Activated CD8-positive, alpha-beta T cell treated with anti-CD3 and anti-CD28 coated beads for 36 hours (primary cell): ENCODE measurements around the gene OR2K2. TPM values are rescaled to one million over a fixed set of nuclear protein-coding genes. Genes with fewer than 3 reads are reported as not detected.
A peak's percentile ranks its signal among the peaks of the same experiment; 100 is the strongest.
"Not testable (repeated sequence)": the region's sequence is repeated elsewhere in the genome, so short reads cannot be mapped to it uniquely, and the experiment has no call there.

Experiments
- ATAC-seq: fragments of 200-7000 bp; cut with Tn5 transposase; one replicate; pipeline ENCODE4 v1.10.0; 2021; ENCODE audit warnings: mild to moderate bottlenecking, moderate library complexity
- CTCF ChIA-PET: fragments of 350-600 bp; sonication (Branson Sonifier 250); formaldehyde crosslinking; loops from one replicate; lab custom pipeline; 2021; ENCODE audit warnings: antibody characterized with exemption; lab: Charles Lee
- POLR2A ChIA-PET: fragments of 350-600 bp; sonication (Branson Sonifier 250); formaldehyde crosslinking; loops from one replicate; lab custom pipeline; 2021; ENCODE audit warnings: antibody characterized with exemption; lab: Charles Lee
- DNase-seq: peaks from one replicate; pipeline ENCODE4 v3.0.0-alpha.2; 2020
- H3K27ac Mint-ChIP-seq: one replicate; pipeline ENCODE4 v1.8.0; 2021; ENCODE audit warnings: mild to moderate bottlenecking, mixed read lengths
- H3K27me3 Mint-ChIP-seq: one replicate; pipeline ENCODE4 v1.8.0; 2021; ENCODE audit warnings: mixed read lengths
- H3K36me3 Mint-ChIP-seq: one replicate; pipeline ENCODE4 v1.8.0; 2021; ENCODE audit warnings: low read depth, mixed read lengths
- H3K4me1 Mint-ChIP-seq: one replicate; pipeline ENCODE4 v1.8.0; 2021; ENCODE audit warnings: low read depth, mixed read lengths
- H3K4me3 Mint-ChIP-seq: one replicate; pipeline ENCODE4 v1.8.0; 2021; ENCODE audit warnings: mild to moderate bottlenecking, moderate library complexity, mixed read lengths
- H3K9me3 Mint-ChIP-seq: one replicate; pipeline ENCODE4 v1.8.0; 2021; ENCODE audit warnings: mixed read lengths
- CTCF ChIP-seq: fragments of 200-600 bp; IDR thresholded peaks from one replicate; pipeline ENCODE4 v1.8.0; 2022; ENCODE audit warnings: antibody characterized with exemption, mild to moderate bottlenecking
- intact Hi-C: fragments of 100-400 bp; cut with micrococcal nuclease; formaldehyde crosslinking; loops from one replicate; pipeline ENCODE4 v1.10.0; 2022
- total RNA-seq, 2 experiments: library from RNA; stranded (reverse); gene quantifications; one replicate each; pipeline ENCODE4 v1.2.3, GENCODE V29; 2021

The OR2K2 gene
- total RNA-seq, 2 experiments from 2014 or later, result not detected

- no peaks in the 10 kb centered on the region for H3K27me3 Mint-ChIP-seq
- ChIA-PET CTCF (no interaction called here), POLR2A (no interaction called here)
- H3K36me3 Mint-ChIP-seq, result no peaks in the 10 kb centered on the region
- ATAC-seq (no peak), DNase-seq (no peak)
- no peak overlapping the region for H3K4me3 Mint-ChIP-seq
- H3K4me1 Mint-ChIP-seq, result no peaks in the 10 kb centered on the region
- no peak overlapping the region for H3K27ac Mint-ChIP-seq
- no peak for TF ChIP-seq CTCF
- H3K9me3 Mint-ChIP-seq, result no peaks in the 10 kb centered on the region
- intact Hi-C loops, result no loop called here
Measured at GRCh38 chr9:111305914-111306313, 24.1 kb downstream of the OR2K2 start.

DNA sequence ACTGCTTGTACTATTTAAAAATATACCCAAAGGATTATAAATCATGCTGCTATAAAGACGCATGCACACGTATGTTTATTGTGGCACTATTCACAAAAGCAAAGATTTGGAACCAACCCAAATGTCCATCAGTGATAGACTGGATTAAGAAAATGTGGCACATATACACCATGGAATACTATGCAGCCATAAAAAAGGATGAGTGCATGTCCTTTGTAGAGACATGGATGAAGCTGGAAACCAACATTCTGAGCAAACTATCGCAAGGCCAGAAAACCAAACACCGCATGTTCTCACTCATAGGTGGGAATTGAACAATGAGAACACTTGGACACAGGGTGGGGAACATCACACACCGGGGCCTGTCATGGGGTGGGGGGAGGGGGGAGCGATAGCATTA is 26.0 kb downstream of the OR2K2 start:
- CTCF ChIA-PET, intact Hi-C loops, H3K9me3 Mint-ChIP-seq, H3K27me3 Mint-ChIP-seq, H3K4me1 Mint-ChIP-seq, ATAC-seq, DNase-seq, H3K36me3 Mint-ChIP-seq, POLR2A ChIA-PET, H3K27ac Mint-ChIP-seq, H3K4me3 Mint-ChIP-seq: not testable (repeated sequence)

DNA sequence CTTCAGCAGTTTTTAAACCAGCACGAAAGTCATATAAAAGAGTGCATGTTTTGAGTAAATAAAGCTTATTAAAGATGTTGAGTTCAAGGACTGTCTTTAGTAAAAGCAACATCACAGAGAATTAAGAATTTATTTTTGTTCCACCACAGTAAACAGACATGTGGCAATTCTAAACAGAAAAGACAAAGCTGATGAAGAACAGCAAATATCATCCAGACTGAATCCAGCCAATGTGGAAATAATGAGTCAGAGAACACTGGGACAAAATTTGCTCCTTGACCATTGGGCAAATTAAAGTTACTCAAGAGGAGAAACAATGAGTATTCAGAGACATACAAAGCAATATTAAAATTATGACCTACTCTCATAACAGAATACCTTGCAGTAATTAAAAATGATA is 28.8 kb downstream of the OR2K2 start:
- Mint-ChIP-seq H3K9me3 (peaks cover 2% of the 10 kb centered on the region), H3K4me1 (no peaks in the 10 kb centered on the region), H3K27me3 (peaks cover 10% of the 10 kb centered on the region), H3K4me3 (no peak overlapping the region), H3K27ac (no peak overlapping the region), H3K36me3 (no peaks in the 10 kb centered on the region)
- TF ChIP-seq CTCF, result no peak
- POLR2A ChIA-PET, result no interaction called here
- ATAC-seq (no peak), DNase-seq (no peak)
- intact Hi-C loops, result no loop called here
- CTCF ChIA-PET, result no interaction called here

GRCh38 chr9:111300140-111300735 is 29.8 kb downstream of the OR2K2 start:
- peaks cover 2% of the 10 kb centered on the region for H3K9me3 Mint-ChIP-seq

DNA sequence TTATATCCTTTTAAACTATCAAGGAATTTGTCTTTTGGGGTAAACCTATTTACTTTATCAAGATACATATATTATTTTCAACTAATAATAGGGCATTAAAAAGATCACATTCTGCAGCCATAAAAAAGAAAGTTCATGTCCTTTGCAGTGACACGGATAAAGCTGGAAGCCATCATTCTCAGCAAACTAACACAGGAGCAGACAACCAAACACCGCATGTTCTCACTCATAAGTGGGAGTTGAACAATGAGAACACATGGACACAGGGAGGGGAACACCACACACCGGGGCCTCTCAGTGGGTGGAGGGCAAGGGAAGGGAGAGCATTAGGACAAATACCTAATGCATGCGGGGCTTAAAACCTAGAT is 30.4 kb downstream of the OR2K2 start:
- POLR2A ChIA-PET, H3K27ac Mint-ChIP-seq, DNase-seq, H3K4me3 Mint-ChIP-seq, H3K36me3 Mint-ChIP-seq, H3K9me3 Mint-ChIP-seq, H3K4me1 Mint-ChIP-seq, ATAC-seq: not testable (repeated sequence)
- CTCF ChIA-PET, result interaction anchor here (1.1 kb wide), 1 partner anchor 123 kb away, joined by 3 read pairs; no protein-coding TSS in a partner anchor
- intact Hi-C loops, result loop anchor here (10.0 kb wide), 1 partner anchor 265 kb away; the partner anchor contains the start of gene LPAR1
- peak; percentile 39 for TF ChIP-seq CTCF
- peaks cover 10% of the 10 kb centered on the region for H3K27me3 Mint-ChIP-seq

More at GRCh38 chr9:111300140-111300735, 29.8 kb downstream of the OR2K2 start:
- Mint-ChIP-seq H3K4me1 (no peaks in the 10 kb centered on the region), H3K36me3 (no peaks in the 10 kb centered on the region), H3K27me3 (peaks cover 10% of the 10 kb centered on the region), H3K4me3 (no peak overlapping the region), H3K27ac (no peak overlapping the region)
- ChIA-PET POLR2A (no interaction called here), CTCF (interaction anchor here (1.1 kb wide), 1 partner anchor 123 kb away, joined by 3 read pairs; no protein-coding TSS in a partner anchor)
- TF ChIP-seq CTCF, result no peak
- ATAC-seq (no peak), DNase-seq (no peak)
- intact Hi-C loops, result no loop called here
